Measurements from ENCODE around the gene REPS1. TPM values are rescaled to one million over a fixed set of nuclear protein-coding genes. Genes with fewer than 3 reads are reported as not detected.

REPS1 gene, protein sequence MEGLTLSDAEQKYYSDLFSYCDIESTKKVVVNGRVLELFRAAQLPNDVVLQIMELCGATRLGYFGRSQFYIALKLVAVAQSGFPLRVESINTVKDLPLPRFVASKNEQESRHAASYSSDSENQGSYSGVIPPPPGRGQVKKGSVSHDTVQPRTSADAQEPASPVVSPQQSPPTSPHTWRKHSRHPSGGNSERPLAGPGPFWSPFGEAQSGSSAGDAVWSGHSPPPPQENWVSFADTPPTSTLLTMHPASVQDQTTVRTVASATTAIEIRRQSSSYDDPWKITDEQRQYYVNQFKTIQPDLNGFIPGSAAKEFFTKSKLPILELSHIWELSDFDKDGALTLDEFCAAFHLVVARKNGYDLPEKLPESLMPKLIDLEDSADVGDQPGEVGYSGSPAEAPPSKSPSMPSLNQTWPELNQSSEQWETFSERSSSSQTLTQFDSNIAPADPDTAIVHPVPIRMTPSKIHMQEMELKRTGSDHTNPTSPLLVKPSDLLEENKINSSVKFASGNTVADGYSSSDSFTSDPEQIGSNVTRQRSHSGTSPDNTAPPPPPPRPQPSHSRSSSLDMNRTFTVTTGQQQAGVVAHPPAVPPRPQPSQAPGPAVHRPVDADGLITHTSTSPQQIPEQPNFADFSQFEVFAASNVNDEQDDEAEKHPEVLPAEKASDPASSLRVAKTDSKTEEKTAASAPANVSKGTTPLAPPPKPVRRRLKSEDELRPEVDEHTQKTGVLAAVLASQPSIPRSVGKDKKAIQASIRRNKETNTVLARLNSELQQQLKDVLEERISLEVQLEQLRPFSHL
- 49.2 TPM for polyA plus RNA-seq (2013)

DNA sequence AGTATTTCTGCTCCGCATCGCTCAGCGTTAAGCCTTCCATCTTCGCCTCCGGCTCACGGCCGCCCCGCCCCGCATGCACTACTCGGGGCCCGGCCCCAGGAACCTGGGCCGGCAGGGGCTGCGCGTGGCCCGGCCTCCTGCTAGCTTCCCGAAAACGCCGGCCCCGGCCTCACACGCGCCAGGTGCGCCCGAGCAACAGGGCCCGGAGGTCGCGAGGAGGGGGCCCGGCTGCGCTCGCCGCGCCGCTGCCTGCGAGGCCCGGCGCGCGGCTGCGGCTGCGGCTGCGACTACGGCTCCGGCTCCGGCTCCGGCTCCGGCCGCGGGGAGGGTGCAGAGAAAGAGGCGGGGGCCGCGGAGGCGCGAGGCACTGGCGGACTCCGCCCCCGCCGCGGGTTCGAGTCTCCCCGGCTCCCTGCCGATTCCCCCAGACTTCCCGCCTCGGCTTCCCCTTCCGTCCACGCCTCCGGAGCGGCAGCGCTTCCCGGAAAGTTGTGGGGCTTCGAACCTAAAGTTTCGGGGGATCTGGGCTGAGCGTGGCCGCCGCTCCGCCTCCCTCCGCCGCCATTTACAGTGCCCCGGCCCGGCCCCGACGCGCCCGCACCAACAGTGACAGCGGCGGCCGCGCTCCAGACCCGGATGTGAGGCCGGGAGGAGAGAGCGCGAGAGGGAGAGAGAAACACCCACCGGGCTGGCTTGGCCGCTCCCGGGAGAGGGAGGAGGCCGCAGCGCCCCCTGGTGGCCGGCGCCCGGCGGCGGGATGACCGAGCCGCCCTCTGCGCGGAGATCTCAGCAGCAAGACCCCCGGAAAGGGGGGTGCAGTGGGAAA lies at the start of gene REPS1:
Gene REPS1, minus strand, starts transcription at position 611 of the 826 bp plus-strand sequence. Its CDS starts 571 bp downstream, at position 40.
- ChIA-PET CTCF (interaction anchor here (0.6 to 2.2 kb wide), 10 partner anchors 11 to 182 kb away, joined by 3 to 7 read pairs (median 3); no protein-coding TSS in a partner anchor), POLR2A (interaction anchor here (0.6 to 1.8 kb wide), 4 partner anchors 40 to 161 kb away, joined by 3 to 9 read pairs (median 4); no protein-coding TSS in a partner anchor)
- Histone ChIP-seq H3K27ac (ENCODE audit: insufficient read depth in 1 of 2, low read depth in 1 of 2, low read length in 2 of 2, poor library complexity in 1 of 2, severe bottlenecking in 2 of 2) (peak within 1 kb of the TSS; percentile 64 to 87), H3K36me3 (ENCODE audit: control insufficient read depth in 4 of 4, insufficient read depth in 4 of 4, low read length in 3 of 4) (no peaks in the 10 kb centered on the region), H3K4me1 (ENCODE audit: control extremely low read depth in 1 of 4, control insufficient read depth in 4 of 4, insufficient read depth in 4 of 4, low read length in 3 of 4) (peaks cover 14 to 27% (median 20%) of the 10 kb centered on the region in 4 experiments), H3K9me3 (ENCODE audit: control extremely low read depth in 1 of 5, control insufficient read depth in 4 of 5, insufficient read depth in 2 of 5, low read depth in 1 of 5, low read length in 4 of 5) (no peaks in the 10 kb centered on the region), H3K4me3 (ENCODE audit: control insufficient read depth in 1 of 7, extremely low read depth in 1 of 7, insufficient read depth in 4 of 7, low read depth in 2 of 7, low read length in 6 of 7) (peak within 1 kb of the TSS; percentile 74 to 95 (median 90)), H3K27me3 (replicated peaks in 2 of 5; ENCODE audit: control insufficient read depth in 4 of 5, insufficient read depth in 5 of 5, low read length in 4 of 5) (no peaks in the 10 kb centered on the region)
- DNase-seq: peak; percentile 94 to 98 (median 97)
- under 1% methylated on average over 81 of the region's 105 CpGs for WGBS (ENCODE audit: insufficient coverage)

DNA sequence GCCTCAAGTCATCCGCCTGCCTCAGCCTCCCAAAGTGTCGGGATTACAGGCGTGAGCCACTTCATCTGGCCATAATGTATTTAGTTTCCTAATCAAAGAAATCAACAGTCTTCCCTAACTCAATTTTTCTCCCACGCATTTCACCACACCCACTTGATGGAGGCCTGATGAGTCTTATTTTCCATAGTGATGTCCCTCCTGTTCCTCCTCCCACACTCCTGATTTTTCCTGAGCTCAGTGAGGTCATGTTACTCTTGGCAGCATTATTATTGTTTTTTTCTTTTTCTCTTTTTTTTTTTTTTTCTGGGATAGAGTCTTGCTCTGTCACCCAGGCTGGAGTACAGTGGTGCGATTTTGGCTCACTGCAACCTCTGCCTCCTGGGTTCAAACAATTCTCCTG lies 49.4 kb upstream of the REPS1 start:
- no peak overlapping the region for H3K27ac ChIP-seq (ENCODE audit: insufficient read depth in 1 of 2, low read depth in 1 of 2, low read length in 2 of 2, poor library complexity in 1 of 2, severe bottlenecking in 2 of 2)
- peaks cover 0 to 11% (median 1%) of the 10 kb centered on the region in 4 experiments for H3K4me1 ChIP-seq (ENCODE audit: control extremely low read depth in 1 of 4, control insufficient read depth in 4 of 4, insufficient read depth in 4 of 4, low read length in 3 of 4)
- H3K36me3 ChIP-seq (ENCODE audit: control insufficient read depth in 4 of 4, insufficient read depth in 4 of 4, low read length in 3 of 4): peaks cover 20 to 72% (median 41%) of the 10 kb centered on the region in 4 experiments
- H3K4me3 ChIP-seq (ENCODE audit: control insufficient read depth in 1 of 7, extremely low read depth in 1 of 7, insufficient read depth in 4 of 7, low read depth in 2 of 7, low read length in 6 of 7): no peak overlapping the region
- WGBS (ENCODE audit: insufficient coverage): 100% methylated on average over 3 of the region's 5 CpGs
- ChIA-PET POLR2A (interaction anchor here (0.6 kb wide), 1 partner anchor 27 kb away, joined by 5 read pairs; no protein-coding TSS in a partner anchor), CTCF (interaction anchor here (1.2 kb wide), 1 partner anchor 10 kb away, joined by 4 read pairs; no protein-coding TSS in a partner anchor)
- H3K9me3 ChIP-seq (ENCODE audit: control extremely low read depth in 1 of 5, control insufficient read depth in 4 of 5, insufficient read depth in 2 of 5, low read depth in 1 of 5, low read length in 4 of 5): no peaks in the 10 kb centered on the region
- no peaks in the 10 kb centered on the region for H3K27me3 ChIP-seq (replicated peaks in 2 of 5; ENCODE audit: control insufficient read depth in 4 of 5, insufficient read depth in 5 of 5, low read length in 4 of 5)
- no peak for DNase-seq

DNA sequence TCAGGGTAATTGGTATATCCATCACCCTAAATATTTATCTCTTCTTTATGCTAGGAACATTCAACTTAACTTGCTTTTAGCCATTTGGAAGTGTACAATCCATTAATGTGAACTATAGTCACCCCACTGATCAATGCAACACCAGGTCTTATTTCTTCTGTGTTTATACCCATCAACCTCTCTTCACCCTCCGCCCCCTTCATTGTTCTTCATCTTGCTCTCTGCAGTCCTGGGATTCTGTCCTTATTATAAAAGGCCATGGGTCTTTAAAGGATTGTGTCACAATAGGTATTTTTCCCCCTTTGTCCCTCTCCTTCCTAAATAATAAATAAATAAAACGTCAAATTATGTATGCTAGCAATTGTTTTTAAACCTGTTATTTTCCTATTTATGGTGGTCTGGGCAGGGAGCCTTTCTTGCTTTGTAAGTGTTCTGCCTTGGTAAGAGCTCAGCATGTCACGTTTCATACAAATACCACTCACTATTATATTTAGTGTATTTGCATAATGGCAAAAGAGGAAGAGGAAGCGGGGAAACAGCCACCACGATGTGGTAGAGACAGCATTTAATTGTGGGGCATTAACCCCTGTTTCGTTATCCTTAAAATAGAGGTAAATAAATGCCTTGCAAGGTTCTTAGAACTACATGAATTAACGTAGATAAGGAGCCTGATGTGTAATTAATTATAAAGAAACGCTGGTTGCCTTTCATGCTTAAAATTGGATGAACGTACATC lies 42.3 kb upstream of the REPS1 start:
- no peaks in the 10 kb centered on the region for H3K27me3 ChIP-seq (replicated peaks in 2 of 5; ENCODE audit: control insufficient read depth in 4 of 5, insufficient read depth in 5 of 5, low read length in 4 of 5)
- 11% methylated on average over 4 of the region's 9 CpGs for WGBS (ENCODE audit: insufficient coverage)
- H3K9me3 ChIP-seq (ENCODE audit: control extremely low read depth in 1 of 5, control insufficient read depth in 4 of 5, insufficient read depth in 2 of 5, low read depth in 1 of 5, low read length in 4 of 5): no peaks in the 10 kb centered on the region
- CTCF ChIA-PET: interaction anchor here (1.1 to 1.4 kb wide), 5 partner anchors 9 to 94 kb away, joined by 3 to 4 read pairs (median 3); partner anchors contain the start of gene REPS1
- peak; percentile 64 to 92 (median 89) for DNase-seq
- H3K36me3 ChIP-seq (ENCODE audit: control insufficient read depth in 4 of 4, insufficient read depth in 4 of 4, low read length in 3 of 4): peaks cover 0 to 23% (median 7%) of the 10 kb centered on the region in 4 experiments
- H3K4me3 ChIP-seq (ENCODE audit: control insufficient read depth in 1 of 7, extremely low read depth in 1 of 7, insufficient read depth in 4 of 7, low read depth in 2 of 7, low read length in 6 of 7): peak overlapping the region in 6 of 7 experiments; percentile 85 to 96 (median 93)
- peak overlapping the region; percentile 5 to 76 for H3K27ac ChIP-seq (ENCODE audit: insufficient read depth in 1 of 2, low read depth in 1 of 2, low read length in 2 of 2, poor library complexity in 1 of 2, severe bottlenecking in 2 of 2)
- H3K4me1 ChIP-seq (ENCODE audit: control extremely low read depth in 1 of 4, control insufficient read depth in 4 of 4, insufficient read depth in 4 of 4, low read length in 3 of 4): peaks cover 18 to 51% (median 32%) of the 10 kb centered on the region in 4 experiments
- POLR2A ChIA-PET: interaction anchor here (0.7 to 1.0 kb wide), 2 partner anchors 42 to 216 kb away, joined by 3 read pairs; no protein-coding TSS in a partner anchor

DNA sequence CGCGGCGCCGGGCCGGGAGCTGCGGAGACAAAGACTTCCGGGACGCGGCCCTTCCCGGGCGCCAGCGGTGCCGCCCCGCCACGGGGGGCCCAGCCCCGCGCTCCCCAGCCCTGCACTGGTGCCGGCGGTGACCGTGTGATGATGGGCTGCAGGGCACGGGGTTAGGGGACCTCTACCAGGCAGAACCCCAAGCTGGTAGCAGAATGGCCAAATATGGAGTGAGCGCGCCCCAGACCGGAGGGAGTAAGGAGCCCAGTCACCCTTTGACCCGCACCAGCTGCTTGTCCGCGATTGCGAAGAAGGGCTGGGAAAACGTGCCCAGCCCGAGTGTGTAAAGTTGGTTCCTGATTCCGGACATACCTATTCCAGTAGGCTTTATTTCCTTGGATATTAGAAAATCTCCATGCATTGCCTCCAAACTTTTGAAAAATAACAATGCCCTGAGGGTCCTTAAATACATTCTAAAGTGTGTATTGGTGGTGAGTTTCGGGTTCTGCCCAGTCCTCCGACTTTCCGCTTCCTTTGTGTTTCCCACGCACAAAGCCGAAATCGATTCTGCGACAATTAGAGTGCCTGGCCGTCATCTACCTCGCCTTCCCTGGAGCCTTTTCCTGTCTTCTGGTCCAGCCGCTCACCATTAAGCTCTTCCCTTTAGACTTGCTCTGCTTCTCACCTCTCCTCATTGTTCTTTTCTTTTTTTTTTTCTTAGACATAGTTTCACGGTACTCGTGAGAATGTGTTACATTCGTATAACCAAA lies 41.6 kb upstream of the REPS1 start:
- H3K9me3 ChIP-seq (ENCODE audit: control extremely low read depth in 1 of 5, control insufficient read depth in 4 of 5, insufficient read depth in 2 of 5, low read depth in 1 of 5, low read length in 4 of 5): no peaks in the 10 kb centered on the region
- H3K4me1 ChIP-seq (ENCODE audit: control extremely low read depth in 1 of 4, control insufficient read depth in 4 of 4, insufficient read depth in 4 of 4, low read length in 3 of 4): peaks cover 18 to 51% (median 32%) of the 10 kb centered on the region in 4 experiments
- peaks cover 0 to 19% (median 3%) of the 10 kb centered on the region in 4 experiments for H3K36me3 ChIP-seq (ENCODE audit: control insufficient read depth in 4 of 4, insufficient read depth in 4 of 4, low read length in 3 of 4)
- POLR2A ChIA-PET: interaction anchor here (0.8 to 1.0 kb wide), 3 partner anchors 20 to 42 kb away, joined by 3 read pairs; partner anchors contain the start of gene REPS1
- H3K27me3 ChIP-seq (replicated peaks in 2 of 5; ENCODE audit: control insufficient read depth in 4 of 5, insufficient read depth in 5 of 5, low read length in 4 of 5): no peaks in the 10 kb centered on the region
- CTCF ChIA-PET: interaction anchor here (0.5 to 1.4 kb wide), 6 partner anchors 10 to 95 kb away, joined by 3 to 5 read pairs (median 3); no protein-coding TSS in a partner anchor
- peak overlapping the region; percentile 76 to 87 for H3K27ac ChIP-seq (ENCODE audit: insufficient read depth in 1 of 2, low read depth in 1 of 2, low read length in 2 of 2, poor library complexity in 1 of 2, severe bottlenecking in 2 of 2)
- H3K4me3 ChIP-seq (ENCODE audit: control insufficient read depth in 1 of 7, extremely low read depth in 1 of 7, insufficient read depth in 4 of 7, low read depth in 2 of 7, low read length in 6 of 7): peak overlapping the region; percentile 85 to 99 (median 94)
- 0% methylated on average over 38 of the region's 44 CpGs for WGBS (ENCODE audit: insufficient coverage)
- DNase-seq: peak in 2 of 3 donors; percentile 33 to 55

DNA sequence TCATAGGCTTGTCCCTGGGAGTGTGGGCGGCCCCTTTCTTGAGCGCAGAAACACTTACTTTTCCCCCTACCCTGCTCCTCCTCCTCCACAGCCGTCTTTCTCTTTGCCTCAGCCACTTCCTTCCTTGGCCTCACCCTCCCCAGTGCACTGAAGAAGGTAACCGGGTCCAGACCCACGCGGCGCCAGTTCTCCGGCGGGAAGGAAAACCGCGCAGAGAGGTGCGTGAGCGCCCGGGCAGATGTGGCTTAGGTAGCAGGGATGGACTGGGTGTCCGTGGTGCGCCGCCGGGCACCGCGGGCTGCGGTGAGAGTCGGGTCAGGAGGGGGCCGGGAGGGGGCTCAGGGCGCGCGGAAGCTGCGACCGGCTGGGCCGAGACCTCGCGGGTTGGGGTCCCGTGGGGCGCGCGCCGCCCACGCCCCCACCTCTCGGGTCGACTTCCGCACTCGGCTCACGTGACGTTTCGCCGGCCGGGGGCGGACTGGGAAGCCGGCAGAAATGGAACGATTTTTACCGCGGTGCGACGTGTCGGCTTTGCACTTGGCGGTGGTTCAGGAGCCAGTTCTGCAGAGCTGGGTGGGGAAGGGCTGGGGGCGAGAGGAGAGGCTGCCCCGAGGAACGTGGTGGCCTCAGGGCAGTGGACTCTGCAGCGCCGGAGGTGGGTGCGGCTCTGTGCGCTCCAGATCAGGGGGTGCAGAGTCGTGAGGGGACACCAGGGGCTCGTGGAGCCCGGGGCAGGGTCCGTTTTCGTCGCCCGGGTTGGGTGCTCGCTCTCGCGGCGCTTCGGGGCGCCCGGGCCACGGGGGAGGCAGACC lies 40.8 kb upstream of the REPS1 start, which contains the start of gene ABRACL:
Gene ABRACL, plus strand, starts transcription at position 88 of the 812 bp plus-strand sequence. CDS start 5,416 bp downstream, outside the sequence.
- H3K27me3 ChIP-seq (replicated peaks in 2 of 5; ENCODE audit: control insufficient read depth in 4 of 5, insufficient read depth in 5 of 5, low read length in 4 of 5): no peaks in the 10 kb centered on the region
- peaks cover 18 to 51% (median 32%) of the 10 kb centered on the region in 4 experiments for H3K4me1 ChIP-seq (ENCODE audit: control extremely low read depth in 1 of 4, control insufficient read depth in 4 of 4, insufficient read depth in 4 of 4, low read length in 3 of 4)
- peak within 1 kb of the TSS; percentile 76 to 87 for H3K27ac ChIP-seq (ENCODE audit: insufficient read depth in 1 of 2, low read depth in 1 of 2, low read length in 2 of 2, poor library complexity in 1 of 2, severe bottlenecking in 2 of 2)
- peaks cover 0 to 13% (median 0%) of the 10 kb centered on the region in 4 experiments for H3K36me3 ChIP-seq (ENCODE audit: control insufficient read depth in 4 of 4, insufficient read depth in 4 of 4, low read length in 3 of 4)
- DNase-seq: peak; percentile 74 to 90 (median 86)
- POLR2A ChIA-PET: interaction anchor here (0.8 to 0.9 kb wide), 2 partner anchors 21 to 41 kb away, joined by 3 read pairs; partner anchors contain the start of gene REPS1
- WGBS (ENCODE audit: insufficient coverage): 0% methylated on average over 62 of the region's 77 CpGs
- peak within 1 kb of the TSS; percentile 85 to 99 (median 94) for H3K4me3 ChIP-seq (ENCODE audit: control insufficient read depth in 1 of 7, extremely low read depth in 1 of 7, insufficient read depth in 4 of 7, low read depth in 2 of 7, low read length in 6 of 7)
- no peaks in the 10 kb centered on the region for H3K9me3 ChIP-seq (ENCODE audit: control extremely low read depth in 1 of 5, control insufficient read depth in 4 of 5, insufficient read depth in 2 of 5, low read depth in 1 of 5, low read length in 4 of 5)
- CTCF ChIA-PET: interaction anchor here (0.9 to 1.4 kb wide), 4 partner anchors 11 to 96 kb away, joined by 3 to 5 read pairs (median 4); no protein-coding TSS in a partner anchor

Data from common myeloid progenitor, CD34-positive (primary cell).